ENCODE data around the gene HPN. TPM values are rescaled to one million over a fixed set of nuclear protein-coding genes. Genes with fewer than 3 reads are reported as not detected.

HPN gene
- total RNA-seq, 1 experiment from 2014 or later, result not detected

DNA sequence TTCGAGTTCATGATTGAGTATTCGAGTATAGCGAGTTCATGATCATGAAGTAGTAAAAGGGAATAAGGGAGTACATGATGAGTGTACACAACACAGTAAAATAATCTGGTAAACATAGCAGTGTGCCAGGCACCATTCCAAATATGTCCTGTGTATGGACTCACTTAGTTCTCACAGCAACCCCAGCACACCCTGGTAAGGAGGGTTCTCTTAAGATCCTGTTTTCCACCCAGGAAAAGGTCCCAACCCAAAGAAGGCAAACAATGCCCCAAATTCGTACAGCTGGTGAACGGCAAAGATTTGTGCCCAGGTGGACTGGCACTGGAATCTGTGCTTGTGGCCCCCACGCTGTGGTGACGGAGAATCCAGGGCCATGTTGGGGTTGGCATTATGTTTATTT lies 21.4 kb downstream of the HPN start:
- no peak for DNase-seq (ENCODE audit: low read depth)

DNA sequence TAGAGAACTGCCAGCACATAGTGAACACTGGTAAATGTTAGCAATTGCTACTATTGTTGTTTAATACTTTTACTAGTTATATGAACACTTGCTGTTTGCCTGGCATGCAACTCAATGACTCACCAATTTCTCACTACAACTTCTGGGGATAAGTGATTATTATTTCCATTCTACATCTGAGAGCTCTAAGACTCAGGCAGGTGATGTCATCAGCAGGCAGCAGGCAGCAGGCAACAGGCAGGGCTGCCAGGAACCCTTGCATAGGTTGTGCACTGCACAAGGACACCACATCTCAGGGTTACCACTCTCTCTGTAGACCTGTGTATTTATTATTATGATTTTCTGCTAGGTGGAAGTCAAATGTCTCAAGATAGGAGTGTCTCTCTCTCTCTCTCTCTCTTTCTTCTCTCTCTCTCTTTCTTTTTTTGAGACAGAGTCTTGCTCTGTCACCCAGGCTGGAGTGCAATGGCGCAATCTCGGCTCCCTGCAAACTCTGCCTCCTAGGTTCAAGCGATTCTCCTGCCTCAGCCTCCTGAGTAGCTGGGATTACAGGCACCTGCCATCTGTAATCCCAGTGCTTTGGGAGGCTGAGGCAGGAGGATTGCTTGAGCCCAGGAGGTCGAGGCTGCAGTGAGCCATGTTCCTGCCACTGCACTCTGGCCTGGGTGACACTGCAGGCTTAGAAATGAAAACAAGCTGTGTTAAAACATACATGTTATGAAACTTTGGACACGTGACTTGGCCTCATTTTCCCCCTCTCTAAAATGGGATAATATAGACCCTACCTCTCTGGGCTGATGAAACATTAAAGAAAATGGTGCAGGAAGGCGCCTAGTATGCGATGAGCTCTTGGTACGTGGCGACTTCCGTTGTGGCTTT lies 22.7 kb downstream of the HPN start:
- peak; percentile 75 for DNase-seq (ENCODE audit: low read depth)

DNA sequence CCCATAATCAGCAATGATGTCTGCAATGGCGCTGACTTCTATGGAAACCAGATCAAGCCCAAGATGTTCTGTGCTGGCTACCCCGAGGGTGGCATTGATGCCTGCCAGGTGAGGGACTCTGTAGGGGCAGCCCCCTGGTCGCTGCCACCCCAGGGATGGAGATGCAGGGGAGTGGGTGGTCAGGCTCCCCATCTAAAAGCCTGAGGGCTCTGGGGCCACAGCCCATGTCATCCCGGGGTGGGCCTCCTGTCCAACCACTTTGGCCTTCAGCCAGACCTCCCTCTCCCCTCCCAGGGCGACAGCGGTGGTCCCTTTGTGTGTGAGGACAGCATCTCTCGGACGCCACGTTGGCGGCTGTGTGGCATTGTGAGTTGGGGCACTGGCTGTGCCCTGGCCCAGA lies 24.1 kb downstream of the HPN start:
- no peak for DNase-seq (ENCODE audit: low read depth)

DNA sequence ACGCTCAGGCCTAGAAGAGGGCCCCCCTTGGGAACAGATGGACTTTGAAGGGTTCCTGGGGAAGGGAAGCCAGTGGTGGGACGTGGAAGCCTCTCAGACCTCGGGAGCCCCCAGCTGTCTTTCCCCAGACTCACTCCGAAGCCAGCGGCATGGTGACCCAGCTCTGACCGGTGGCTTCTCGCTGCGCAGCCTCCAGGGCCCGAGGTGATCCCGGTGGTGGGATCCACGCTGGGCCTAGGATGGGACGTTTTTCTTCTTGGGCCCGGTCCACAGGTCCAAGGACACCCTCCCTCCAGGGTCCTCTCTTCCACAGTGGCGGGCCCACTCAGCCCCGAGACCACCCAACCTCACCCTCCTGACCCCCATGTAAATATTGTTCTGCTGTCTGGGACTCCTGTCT lies 24.6 kb downstream of the HPN start:
- DNase-seq (ENCODE audit: low read depth), result no peak

DNA sequence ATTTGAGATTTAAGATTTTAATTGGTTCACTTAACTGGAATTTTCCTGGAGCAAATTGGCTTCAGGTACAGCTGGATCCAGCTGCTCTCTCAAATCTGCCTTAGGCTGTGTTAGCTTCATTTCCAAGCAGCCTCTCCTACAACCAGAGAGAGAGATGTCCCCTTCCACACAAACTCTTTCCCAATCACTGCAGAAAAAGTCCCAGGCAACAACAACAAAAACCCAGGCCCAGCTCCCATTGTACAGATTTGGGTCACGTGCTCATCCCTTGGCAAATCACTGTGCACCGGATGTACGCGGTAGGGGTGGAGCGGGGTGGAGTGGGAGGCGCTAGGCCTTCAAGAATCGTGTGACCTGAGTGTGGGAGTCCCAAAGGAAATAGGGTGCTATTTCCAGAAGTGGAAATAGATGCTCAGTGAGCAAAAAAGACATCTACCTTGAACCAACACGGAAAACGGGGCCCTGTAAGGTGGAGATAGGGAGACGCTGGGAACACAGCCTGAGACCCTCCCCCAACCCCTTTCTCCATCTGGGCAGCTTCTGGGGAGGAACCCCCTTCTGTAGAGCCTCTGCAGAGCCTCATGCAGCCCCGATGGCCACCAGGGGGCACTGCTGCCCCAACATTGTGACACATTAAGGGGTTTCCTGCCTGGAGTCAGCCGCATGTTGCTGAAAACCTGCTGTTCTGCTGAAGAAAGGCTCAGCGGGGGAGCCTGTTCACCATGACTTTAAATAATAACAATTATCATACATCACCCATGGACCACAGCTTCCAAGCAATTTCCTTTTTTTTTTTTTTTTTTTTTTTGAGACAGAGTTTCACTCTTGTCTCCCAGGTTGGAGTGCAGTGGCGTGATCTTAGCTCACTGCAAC lies 25.4 kb downstream of the HPN start:
- peak; percentile 71 for DNase-seq (ENCODE audit: low read depth)

DNA sequence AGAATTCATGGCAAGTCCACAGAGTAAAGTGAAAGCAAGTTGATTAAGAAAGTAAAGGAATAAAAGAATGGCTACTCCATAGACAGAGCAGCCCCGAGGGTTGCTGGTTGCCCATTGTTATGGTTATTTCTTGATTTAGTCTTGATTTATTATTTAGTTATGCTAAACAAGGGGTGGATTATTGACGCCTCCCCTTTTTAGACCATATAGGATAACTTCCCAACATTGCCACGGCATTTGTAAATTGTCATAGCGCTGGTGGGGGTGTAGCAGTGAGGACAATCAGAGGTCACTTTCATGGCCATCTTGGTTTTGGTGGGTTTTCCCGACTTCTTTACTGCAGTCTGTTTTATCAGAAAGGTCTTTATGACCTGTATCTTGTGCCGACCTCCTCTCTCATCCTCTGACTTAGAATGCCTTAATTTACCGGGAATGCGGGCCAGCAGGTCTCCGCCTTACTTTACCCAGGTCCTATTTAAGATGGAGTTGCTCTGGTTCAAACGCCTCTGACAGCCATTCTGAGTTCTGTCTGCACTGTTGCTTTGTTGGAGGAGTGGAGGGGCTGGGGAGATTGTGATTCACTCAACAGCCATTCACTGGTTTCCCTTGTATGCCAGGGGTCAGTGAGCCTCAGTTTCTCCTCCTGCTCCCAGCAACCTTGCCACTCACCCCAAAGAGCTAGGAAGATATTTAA lies 27.6 kb downstream of the HPN start:
- no peak for DNase-seq (ENCODE audit: low read depth)

DNA sequence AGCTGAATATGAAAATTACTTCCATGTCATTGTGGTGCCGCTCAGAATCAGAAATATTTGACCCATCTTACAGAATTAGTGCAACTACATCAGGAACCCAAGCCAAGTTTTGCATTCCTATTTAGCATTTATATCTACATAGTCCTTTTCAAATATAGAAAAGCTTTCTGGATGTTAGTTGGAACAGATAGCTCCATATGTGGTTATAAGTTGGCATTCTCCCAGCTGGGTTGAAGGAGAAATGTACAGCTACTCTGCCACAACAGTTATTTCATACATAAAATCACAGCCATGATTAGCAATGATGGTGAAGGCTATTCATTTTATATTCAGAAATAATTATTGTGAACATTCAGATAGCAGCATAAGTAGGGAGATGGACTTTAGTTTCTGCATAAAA lies 28.2 kb downstream of the HPN start:
- no peak for DNase-seq (ENCODE audit: low read depth)

DNA sequence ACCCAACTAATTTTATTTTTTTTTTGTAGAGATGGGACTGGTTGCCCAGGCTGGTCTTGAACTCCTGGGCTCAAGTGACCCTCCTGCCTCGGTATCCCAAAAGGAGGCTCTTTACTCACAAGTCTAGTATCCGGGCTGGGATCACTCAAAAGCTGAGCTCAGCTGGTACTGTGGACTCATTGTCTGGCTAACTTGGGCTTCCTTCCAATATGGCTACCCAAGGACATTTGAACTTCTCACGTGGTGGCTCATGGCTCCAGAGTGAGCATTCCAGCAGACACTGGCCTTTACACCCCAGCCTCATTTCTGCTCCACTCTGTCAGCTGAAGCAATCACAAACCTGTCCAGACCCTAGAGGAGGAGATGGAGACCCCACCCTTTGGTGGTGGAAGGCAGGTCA lies 28.9 kb downstream of the HPN start:
- no peak for DNase-seq (ENCODE audit: low read depth)

DNA sequence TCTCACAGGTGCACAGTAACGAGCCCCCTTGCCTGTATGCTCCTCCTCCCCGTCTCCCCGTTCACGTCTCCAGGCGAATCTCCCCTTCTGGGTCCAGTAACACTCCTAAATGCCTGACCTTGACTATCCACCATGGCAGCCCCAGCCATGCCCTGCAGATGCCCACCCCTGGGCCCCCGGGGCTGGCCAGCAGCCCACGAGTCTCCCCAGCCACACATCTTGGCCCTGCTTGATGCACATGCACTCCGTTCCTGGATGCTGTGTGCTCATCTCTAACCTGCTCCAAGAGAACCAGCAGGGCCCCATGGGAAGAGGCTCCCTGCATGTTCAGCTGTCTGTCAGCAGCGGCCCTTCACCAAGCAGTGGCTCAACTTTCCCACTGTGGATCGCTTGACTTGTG lies 32.0 kb downstream of the HPN start:
- no peak for DNase-seq (ENCODE audit: low read depth)

DNA sequence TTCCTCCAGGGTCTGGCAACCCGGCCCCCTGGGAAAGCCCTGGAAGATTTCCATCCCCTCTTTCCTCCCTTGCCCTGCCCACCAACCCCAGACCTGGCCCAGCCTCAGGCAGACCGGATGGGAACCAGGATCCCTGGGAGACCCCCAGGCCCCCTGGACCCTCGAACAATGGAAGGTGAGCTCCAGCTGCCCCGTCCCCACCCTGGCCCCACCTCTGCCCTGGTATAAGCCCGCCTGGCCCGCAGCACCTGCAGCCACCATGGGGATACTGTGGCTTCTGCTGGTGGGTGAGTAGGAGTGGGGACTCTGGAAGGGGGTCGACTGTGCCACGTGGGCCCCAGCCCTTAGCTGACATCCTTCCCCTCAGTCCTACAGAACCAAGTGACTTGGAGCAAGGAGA lies 32.4 kb downstream of the HPN start:
- DNase-seq (ENCODE audit: low read depth), result no peak

DNA sequence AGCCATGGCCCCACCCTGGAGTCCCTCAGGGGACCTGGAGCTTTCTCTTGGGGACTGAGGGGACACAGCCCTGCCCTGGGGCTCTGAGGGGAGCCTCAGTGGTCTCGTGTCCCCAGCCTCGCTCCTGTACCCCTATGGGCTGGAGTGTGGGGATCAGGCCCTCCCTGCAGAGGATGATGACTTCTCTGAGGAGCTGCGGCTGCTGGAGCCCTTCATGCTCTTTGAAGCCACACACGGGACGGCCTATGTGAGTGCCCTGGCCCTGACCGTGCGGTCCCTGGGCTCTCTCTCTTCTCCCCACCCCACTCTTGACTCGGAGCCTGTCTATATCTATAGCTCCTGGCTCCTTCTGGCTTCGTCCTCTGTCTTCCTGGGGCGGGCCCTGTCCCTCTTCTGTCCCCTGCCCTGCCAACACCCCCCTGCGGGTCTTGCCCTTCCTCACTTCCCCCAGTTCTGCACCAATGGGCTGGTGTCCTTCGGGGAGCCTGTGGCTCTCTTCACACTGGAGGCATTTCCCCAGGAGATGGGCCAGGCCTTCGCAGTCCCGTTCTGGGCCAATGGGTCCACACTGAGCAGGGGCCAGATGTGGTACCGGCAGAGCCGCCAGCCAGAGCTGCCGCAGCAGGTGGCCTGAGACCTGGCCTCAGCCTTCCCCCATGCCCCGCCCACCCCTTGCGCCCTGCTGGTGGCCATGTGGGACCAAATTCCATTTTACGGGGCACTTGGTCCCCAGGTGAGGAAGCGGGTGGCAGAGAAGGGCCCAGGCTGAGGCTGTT lies 33.1 kb downstream of the HPN start:
- DNase-seq (ENCODE audit: low read depth), result no peak

DNA sequence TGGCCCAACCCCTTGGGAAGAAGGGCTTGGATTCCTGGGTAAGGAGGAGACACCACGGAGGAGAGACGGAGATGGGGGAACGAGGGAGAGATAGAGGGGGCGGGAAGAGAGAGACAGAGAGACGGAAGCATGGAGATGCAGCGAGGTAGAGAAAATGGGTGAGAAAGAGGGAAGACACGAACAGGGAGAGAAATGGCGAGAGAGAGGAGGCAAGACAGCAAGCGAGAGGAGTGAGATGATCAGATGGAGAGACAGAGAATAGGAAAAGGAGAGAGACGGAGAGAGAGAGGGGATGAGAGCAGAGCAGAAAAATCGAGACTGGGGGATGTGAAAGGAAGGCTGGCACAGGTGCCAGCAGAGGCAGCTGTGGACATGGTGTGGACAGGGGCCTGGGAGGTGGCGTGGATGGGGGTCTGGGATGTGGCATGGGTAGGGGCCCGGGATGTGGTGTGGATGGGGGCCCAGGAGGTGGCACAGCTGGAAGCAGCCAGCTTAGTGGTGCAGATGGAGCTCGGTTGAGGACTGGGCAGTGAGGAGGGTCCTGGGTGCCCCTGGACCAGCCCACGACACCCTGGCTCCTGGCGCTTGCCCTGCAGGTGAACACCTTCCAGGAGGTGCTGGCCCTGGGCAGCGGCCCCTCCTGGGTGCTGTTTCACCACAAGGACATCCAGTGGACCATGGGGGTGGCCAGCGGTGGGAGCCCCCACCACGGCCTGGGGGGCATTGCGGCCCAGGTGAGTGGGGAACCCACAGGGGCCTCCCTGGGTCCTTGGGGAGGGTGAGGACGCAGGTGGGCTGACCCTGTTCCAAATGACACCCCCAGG lies 33.9 kb downstream of the HPN start:
- DNase-seq (ENCODE audit: low read depth), result no peak

DNA sequence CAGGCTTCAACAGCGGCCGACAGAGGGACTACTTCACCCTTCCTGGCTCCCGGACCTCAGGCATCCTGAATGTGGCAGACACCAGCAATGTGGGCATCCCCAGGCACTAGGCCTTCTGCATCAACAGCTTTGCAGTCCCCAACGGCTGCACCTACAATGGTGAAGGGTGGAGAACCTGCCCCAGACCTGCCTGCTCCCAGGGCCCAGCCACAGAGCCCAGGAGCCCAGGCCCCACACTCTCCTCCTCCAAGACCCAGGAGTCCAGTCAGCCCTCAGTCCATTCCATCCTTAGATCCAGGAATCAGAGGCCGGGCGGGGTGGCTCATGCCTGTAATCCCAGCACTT lies 34.5 kb downstream of the HPN start:
- no peak for DNase-seq (ENCODE audit: low read depth)

DNA sequence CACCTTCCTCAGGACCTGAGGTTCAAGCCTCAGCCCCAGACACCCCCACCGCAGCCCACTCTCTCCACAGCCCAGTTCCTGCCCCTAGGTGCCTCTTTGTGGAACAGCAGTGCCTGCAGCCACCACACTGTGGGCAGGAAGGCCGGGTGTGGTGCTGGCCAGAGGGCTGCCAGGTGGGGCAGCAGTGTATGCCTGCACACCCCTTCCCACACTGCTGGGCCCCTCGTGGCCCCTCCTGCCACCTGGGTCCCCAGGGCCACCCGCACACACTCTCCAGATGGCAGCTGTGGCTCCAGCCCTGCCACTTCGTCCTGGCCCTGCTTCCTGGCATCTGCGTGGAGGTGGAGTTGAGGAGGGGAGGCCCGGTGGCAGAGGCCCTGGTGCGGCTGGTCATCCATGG lies 35.1 kb downstream of the HPN start:
- no peak for DNase-seq (ENCODE audit: low read depth)

DNA sequence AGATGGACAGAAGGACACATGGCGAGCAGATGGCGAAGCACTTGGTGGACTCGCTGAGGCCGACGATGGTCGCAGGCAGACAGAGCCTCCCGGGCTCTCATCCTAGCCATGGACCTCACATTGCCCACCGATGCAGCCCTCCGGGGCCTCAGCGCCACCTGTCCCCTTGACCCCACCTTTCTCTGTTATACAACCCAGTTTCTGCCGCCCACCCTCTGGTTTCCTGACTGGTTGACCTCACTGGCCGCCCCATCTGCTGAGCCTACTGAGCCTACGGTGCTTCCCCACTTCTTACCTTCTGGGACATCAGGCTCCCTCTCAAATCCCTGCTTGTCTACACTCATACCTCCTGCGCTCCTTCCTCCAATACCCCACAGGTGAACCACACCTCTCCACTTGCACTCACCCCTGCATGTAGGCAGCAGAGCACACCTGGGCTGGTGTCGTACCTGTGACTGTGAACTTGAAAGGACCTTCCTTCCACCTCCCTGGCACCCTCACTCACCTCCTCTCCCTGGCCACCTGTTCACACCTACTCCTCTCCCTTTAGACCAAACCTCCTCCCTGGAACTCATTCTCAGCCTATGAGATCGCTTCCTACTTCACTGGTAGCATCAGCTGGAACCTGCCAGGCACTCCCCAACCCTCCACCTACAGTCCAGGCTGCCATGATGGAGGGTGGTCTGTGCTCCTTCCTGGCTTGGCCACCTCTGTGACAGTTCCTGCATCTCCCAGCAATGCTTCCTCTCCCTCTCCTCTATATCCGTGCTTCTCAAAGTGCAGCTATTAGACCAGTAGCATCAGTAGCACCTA lies 36.1 kb downstream of the HPN start:
- no peak for DNase-seq (ENCODE audit: low read depth)

DNA sequence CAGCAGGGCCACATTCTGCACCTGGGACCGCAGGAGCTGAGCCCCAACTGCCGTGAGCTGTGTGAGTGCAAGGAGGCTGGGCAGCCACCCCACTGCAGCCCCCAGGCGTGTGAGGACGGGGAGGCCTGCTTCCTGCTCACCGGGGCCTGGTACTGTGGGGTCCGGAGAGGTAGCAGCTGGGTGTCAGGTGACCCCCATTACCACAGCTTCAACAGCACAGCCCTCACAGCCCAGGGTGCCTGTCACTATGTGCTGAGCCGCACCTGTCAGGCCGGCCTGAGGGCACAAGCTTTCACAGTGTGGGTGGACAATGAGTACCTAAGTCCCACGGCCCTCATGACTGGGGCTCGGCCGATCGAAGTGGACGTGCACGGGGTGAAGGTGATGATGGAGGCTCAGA lies 38.3 kb downstream of the HPN start:
- DNase-seq (ENCODE audit: low read depth), result no peak

DNA sequence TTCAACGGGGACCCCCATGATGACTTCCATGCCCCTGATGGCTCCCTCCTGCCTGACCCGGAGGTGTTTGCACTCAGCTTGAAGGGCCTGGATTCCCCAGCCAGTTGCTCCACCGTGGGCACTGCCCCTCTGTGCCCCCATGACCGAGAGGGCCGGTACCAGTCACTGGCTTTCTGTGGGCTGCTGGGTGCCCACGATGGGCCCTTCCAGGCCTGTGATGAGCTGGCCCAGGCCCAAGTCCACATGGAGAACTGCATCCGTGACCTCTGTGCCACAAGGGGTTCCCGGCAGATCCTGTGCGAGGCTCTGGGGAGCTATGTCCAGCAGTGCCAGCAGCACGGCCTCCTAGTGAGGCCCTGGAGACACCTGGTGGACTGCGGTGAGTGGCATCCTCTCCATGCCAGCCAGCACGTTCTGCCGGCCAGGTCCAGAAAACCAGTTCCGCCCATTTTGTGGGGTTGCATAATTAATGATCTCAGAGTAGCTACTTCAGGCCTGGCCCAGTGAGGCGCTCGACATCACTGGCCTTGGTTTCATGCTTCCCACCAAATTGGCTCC lies 39.2 kb downstream of the HPN start:
- no peak for DNase-seq (ENCODE audit: low read depth)

DNA sequence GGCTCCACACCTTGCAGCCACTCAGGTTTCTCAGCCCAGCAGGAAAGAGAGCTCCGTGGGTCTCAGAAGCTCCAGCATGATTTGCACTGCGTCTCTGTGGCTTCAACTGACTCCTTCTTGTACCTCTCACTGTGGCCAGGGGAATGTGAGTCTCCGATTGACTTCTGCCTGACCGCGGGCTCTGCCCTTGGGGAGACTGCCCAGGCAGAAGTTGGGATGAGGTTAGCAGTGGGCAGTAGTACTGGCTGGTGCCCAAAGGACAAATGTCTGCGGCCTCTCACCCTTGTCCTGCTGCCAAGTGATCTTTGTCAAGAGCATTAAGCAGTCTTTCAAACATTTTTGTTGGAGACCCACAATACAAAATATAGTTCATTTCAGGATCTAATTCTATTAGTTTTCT lies 39.7 kb downstream of the HPN start:
- DNase-seq (ENCODE audit: low read depth), result no peak

DNA sequence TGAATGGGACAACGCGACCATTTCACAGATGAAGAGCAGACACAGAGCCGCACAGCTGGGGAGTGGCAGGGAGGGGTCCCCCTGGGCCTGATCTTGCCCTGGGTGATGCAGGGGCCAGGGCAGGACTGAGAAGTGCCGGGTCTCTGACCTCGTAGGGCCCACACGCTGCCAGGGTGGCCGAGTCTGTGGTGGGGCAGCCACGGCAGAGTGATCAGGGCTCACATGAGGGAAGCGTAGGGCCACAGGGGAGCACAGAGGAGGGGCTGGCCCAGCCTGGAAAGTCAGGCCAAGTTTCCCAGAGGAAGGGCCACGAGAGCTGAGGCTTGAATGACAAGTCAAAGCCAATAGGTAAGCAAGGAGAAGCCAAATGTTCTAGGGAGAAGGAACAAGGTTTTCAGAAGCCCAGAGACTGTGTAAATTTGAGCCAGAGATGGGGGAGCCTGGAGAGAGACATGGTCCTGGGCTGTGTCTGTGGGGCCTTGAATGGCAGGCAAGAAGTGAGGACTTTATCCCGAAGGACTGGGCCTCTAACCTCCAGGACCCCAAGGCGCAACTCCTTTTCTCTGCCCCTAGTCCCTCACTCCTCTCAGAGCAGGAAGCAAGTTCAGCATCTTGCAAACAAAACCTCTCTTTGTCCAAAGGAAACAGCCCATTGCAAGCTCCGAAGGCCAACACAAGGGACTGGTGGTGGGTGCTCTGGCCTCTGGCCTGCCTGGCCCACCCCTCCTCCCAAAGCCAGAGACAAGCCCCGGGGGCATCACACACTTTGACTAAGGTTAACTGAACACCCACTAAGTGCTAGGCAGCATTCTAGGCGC lies 42.4 kb downstream of the HPN start:
- no peak for DNase-seq (ENCODE audit: low read depth)

Data from M059J (cell line).